PFSK-1 (cell line): ENCODE results near the gene RBM33.

Experiments
- POLR2AphosphoS5 ChIP-seq: IDR thresholded peaks from 2 replicates; pipeline ENCODE4 v1.6.1; 2012; ENCODE audit warnings: low read depth, mild to moderate bottlenecking, control low read depth, low read length, moderate library complexity
- REST ChIP-seq, 2 experiments: IDR thresholded peaks; 2 replicates each; pipeline versions ENCODE4 v1.6.1 to v1.8.0; 2011 to 2012; ENCODE audit warnings: low read depth in 2 of 2, low read length in 2 of 2, control low read depth in 1 of 2, inconsistent platforms in 1 of 2, mild to moderate bottlenecking in 1 of 2, moderate library complexity in 1 of 2; ENCODE audit not compliant: insufficient read depth in 1 of 2
- SIN3A ChIP-seq: IDR thresholded peaks from 2 replicates; pipeline ENCODE4 v1.6.1; 2012; ENCODE audit warnings: mild to moderate bottlenecking, low read length, moderate library complexity, borderline replicate concordance; ENCODE audit not compliant: insufficient read depth
- TAF1 ChIP-seq: IDR thresholded peaks from 2 replicates; pipeline ENCODE4 v1.6.1; 2012; ENCODE audit warnings: low read length, control low read depth, borderline replicate concordance; ENCODE audit not compliant: insufficient read depth

DNA sequence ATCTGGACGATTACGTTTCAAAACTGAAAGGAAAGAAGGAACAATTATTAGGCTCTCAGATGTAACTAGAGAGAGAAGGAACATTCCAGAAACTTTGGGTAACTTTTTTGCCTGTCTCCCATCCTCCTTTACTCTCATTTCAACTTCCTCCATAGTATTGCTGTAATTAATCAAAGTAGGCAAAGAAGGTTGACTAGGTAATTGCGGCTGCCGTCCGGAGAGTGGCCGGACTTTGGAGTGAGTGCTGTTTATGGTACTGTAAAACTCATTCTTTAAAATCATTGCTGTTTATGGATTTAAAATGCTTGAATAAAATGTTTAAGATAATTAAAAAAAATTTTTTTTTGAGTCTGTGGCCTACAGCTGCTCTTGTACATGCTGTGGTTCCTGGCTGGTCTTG is 56.4 kb downstream of the RBM33 start:
- TF ChIP-seq POLR2AphosphoS5 = no peak
- TF ChIP-seq SIN3A = no peak
- TF ChIP-seq TAF1 = no peak
- no peak for TF ChIP-seq REST (IDR thresholded peaks at IDR 0.05; ENCODE audit: insufficient read depth in 1 of 2, low read depth in 2 of 2, low read length in 2 of 2)
